H9 (cell line): ENCODE measurements around the gene OR5A2. TPM values are rescaled to one million over a fixed set of nuclear protein-coding genes. Genes with fewer than 3 reads are reported as not detected.

Experiments used
- DNase-seq: peaks from one replicate; pipeline ENCODE4 v3.0.0-alpha.2; 2017
- H2AFZ ChIP-seq: one replicate; pipeline ENCODE4 v1.6.1; 2013; ENCODE audit warnings: mild to moderate bottlenecking, low read length, control low read depth, moderate library complexity
- H2AK5ac ChIP-seq: 2 replicates; pipeline ENCODE4 v1.6.1; 2013; ENCODE audit warnings: low read length, control low read depth, mixed read lengths; ENCODE audit not compliant: insufficient read length
- H2BK120ac ChIP-seq: one replicate; pipeline ENCODE4 v1.6.1; 2013; ENCODE audit warnings: low read depth, mild to moderate bottlenecking, low read length, control low read depth, inconsistent platforms; ENCODE audit not compliant: poor library complexity, severe bottlenecking
- H2BK12ac ChIP-seq: 2 replicates; pipeline ENCODE4 v1.6.1; 2013; ENCODE audit warnings: low read length, control low read depth, mixed read lengths, low read depth; ENCODE audit not compliant: insufficient read length
- H2BK15ac ChIP-seq: 2 replicates; pipeline ENCODE4 v1.6.1; 2013; ENCODE audit warnings: low read depth, low read length, control low read depth
- H2BK20ac ChIP-seq: one replicate; pipeline ENCODE4 v1.6.1; 2013; ENCODE audit warnings: low read depth, mild to moderate bottlenecking, low read length, control low read depth, inconsistent platforms; ENCODE audit not compliant: poor library complexity, severe bottlenecking
- H2BK5ac ChIP-seq: 2 replicates; pipeline ENCODE4 v1.6.1; 2013; ENCODE audit warnings: low read length, control low read depth, mixed read lengths; ENCODE audit not compliant: insufficient read length
- H3K14ac ChIP-seq: 2 replicates; pipeline ENCODE4 v1.6.1; 2013; ENCODE audit warnings: low read length, control low read depth; ENCODE audit not compliant: insufficient read depth
- H3K18ac ChIP-seq: 2 replicates; pipeline ENCODE4 v1.6.1; 2013; ENCODE audit warnings: low read depth, mild to moderate bottlenecking, mixed read lengths, low read length, control low read depth; ENCODE audit not compliant: insufficient read length
- H3K23ac ChIP-seq: 2 replicates; pipeline ENCODE4 v1.6.1; 2013; ENCODE audit warnings: low read length, control low read depth, mixed read lengths, low read depth; ENCODE audit not compliant: insufficient read length
- H3K23me2 ChIP-seq: 2 replicates; pipeline ENCODE4 v1.6.1; 2013; ENCODE audit warnings: low read depth, mild to moderate bottlenecking, mixed read lengths, low read length, control low read depth; ENCODE audit not compliant: insufficient read length, poor library complexity, severe bottlenecking
- H3K27ac ChIP-seq: 2 replicates; pipeline ENCODE4 v1.5.1; 2013; ENCODE audit warnings: low read length, control low read depth, mixed read lengths, low read depth; ENCODE audit not compliant: insufficient read length
- H3K27me3 ChIP-seq: 2 replicates; pipeline ENCODE4 v1.6.1; 2013; ENCODE audit warnings: low read length, control low read depth, inconsistent platforms; ENCODE audit not compliant: insufficient read depth
- H3K4ac ChIP-seq: 2 replicates; pipeline ENCODE4 v1.6.1; 2013; ENCODE audit warnings: low read depth, mild to moderate bottlenecking, control low read depth, inconsistent platforms, low read length, moderate library complexity
- H3K4me1 ChIP-seq: 2 replicates; pipeline ENCODE4 v1.6.1; 2013; ENCODE audit warnings: low read length, control low read depth, inconsistent platforms; ENCODE audit not compliant: insufficient read depth
- H3K4me2 ChIP-seq: 2 replicates; pipeline ENCODE4 v1.6.1; 2013; ENCODE audit warnings: low read length, control low read depth, mixed read lengths; ENCODE audit not compliant: insufficient read length, insufficient read depth
- H3K56ac ChIP-seq: 2 replicates; pipeline ENCODE4 v1.6.1; 2013; ENCODE audit warnings: low read depth, mild to moderate bottlenecking, mixed read lengths, low read length, control low read depth; ENCODE audit not compliant: insufficient read length
- H3K79me1 ChIP-seq: 2 replicates; pipeline ENCODE4 v1.6.1; 2013; ENCODE audit warnings: low read depth, mild to moderate bottlenecking, moderate library complexity, low read length, control low read depth, inconsistent platforms; ENCODE audit not compliant: insufficient read depth, poor library complexity, severe bottlenecking
- H3K79me2 ChIP-seq: 2 replicates; pipeline ENCODE4 v1.6.1; 2013; ENCODE audit warnings: low read length, control low read depth, inconsistent platforms; ENCODE audit not compliant: insufficient read depth
- H3K9ac ChIP-seq: 2 replicates; pipeline ENCODE4 v1.6.1; 2013; ENCODE audit warnings: low read length, control low read depth, mixed read lengths; ENCODE audit not compliant: insufficient read length; ENCODE audit errors: extremely low read depth
- H3K9me3 ChIP-seq: one replicate; pipeline ENCODE4 v1.6.1; 2013; ENCODE audit warnings: low read depth, low read length, inconsistent platforms; ENCODE audit not compliant: control insufficient read depth
- H3T11ph ChIP-seq: one replicate; pipeline ENCODE4 v1.6.1; 2013; ENCODE audit warnings: mild to moderate bottlenecking, low read length, control low read depth, inconsistent platforms
- H4K20me1 ChIP-seq: one replicate; pipeline ENCODE4 v1.6.1; 2013; ENCODE audit not compliant: control insufficient read depth, insufficient read length, insufficient read depth
- H4K5ac ChIP-seq: 2 replicates; pipeline ENCODE4 v1.6.1; 2013; ENCODE audit warnings: low read depth, mild to moderate bottlenecking, mixed read lengths, low read length, control low read depth; ENCODE audit not compliant: insufficient read length
- H4K8ac ChIP-seq: replicated peaks from 2 replicates; pipeline ENCODE4 v1.6.1; 2013; ENCODE audit warnings: low read length, control low read depth, mixed read lengths, low read depth; ENCODE audit not compliant: insufficient read length
- H4K91ac ChIP-seq: 2 replicates; pipeline ENCODE4 v1.6.1; 2013; ENCODE audit warnings: low read depth, mild to moderate bottlenecking, moderate library complexity, mixed read lengths, low read length, control low read depth; ENCODE audit not compliant: insufficient read length
- H3K27ac Mint-ChIP-seq, 3 experiments: 2 replicates in 2 of 3; 3 replicates in 1 of 3; pipeline ENCODE4 v1.8.0; 2020 to 2021; ENCODE audit warnings: mixed read lengths in 3 of 3, mild to moderate bottlenecking in 1 of 3, moderate library complexity in 1 of 3
- H3K27me3 Mint-ChIP-seq: 2 replicates; pipeline ENCODE4 v1.8.0; 2021; ENCODE audit warnings: low read depth, mild to moderate bottlenecking, moderate library complexity, mixed read lengths
- H3K36me3 Mint-ChIP-seq, 3 experiments: 2 replicates in 2 of 3; 3 replicates in 1 of 3; pipeline ENCODE4 v1.8.0; 2020 to 2021; ENCODE audit warnings: low read depth in 3 of 3, mixed read lengths in 3 of 3; ENCODE audit not compliant: insufficient read depth in 1 of 3
- H3K4me1 Mint-ChIP-seq, 2 experiments: 2 replicates each; pipeline ENCODE4 v1.8.0; 2020; ENCODE audit warnings: mixed read lengths in 2 of 2
- H3K4me3 Mint-ChIP-seq, 2 experiments: 2 replicates in 1 of 2; 3 replicates in 1 of 2; pipeline ENCODE4 v1.8.0; 2020 to 2021; ENCODE audit warnings: mild to moderate bottlenecking in 2 of 2, mixed read lengths in 2 of 2, moderate library complexity in 1 of 2
- H3K9me3 Mint-ChIP-seq, 2 experiments: 2 replicates in 1 of 2; 3 replicates in 1 of 2; pipeline ENCODE4 v1.8.0; 2020; ENCODE audit warnings: mild to moderate bottlenecking in 2 of 2, mixed read lengths in 2 of 2, moderate library complexity in 1 of 2
- CTCF ChIP-seq: fragments of 200-600 bp; sonication (generic); conservative IDR thresholded peaks from 3 replicates; pipeline ENCODE4 v1.8.0; 2021; ENCODE audit warnings: antibody characterized with exemption, mild to moderate bottlenecking
- WGBS: extraction: QIAGEN DNeasy Blood & Tissue Kit; methylation state at CpG from one replicate; pipeline ENCODE4 v1.1.7; 2013; ENCODE audit warnings: missing lambda C conversion rate, low lambda C conversion rate, mixed read lengths; ENCODE audit not compliant: insufficient read length; ENCODE audit errors: extremely low coverage; 5-methylcytosine and 5-hydroxymethylcytosine counted together
- total RNA-seq: library from RNA; stranded (reverse); gene quantifications from 2 replicates; pipeline ENCODE4 v1.2.1, GENCODE V29; 2021

Gene OR5A2
- total RNA-seq, 1 experiment from 2014 or later: not detected

DNA sequence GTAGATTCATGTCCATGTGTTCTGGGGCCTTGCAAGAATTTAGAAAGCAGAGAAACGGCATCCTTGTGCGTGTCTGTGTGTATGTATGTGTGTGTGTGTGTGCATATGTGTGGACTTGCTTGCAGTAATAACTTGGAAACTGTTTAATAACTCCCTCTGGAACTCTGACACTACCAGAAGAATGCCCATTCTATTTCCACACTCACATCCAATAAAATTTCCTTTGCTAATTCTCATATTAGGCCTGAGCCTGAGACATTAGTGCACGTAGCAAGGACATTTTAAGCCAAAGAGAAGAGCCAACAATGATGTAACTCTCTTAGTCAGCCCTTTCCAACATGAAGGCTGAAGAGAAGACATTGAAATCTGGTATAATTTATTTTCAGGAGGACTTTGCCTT lies 33.7 kb upstream of the OR5A2 start:
- no peak overlapping the region for H3K56ac ChIP-seq
- no peak overlapping the region for H4K91ac ChIP-seq
- H3K9me3 Mint-ChIP-seq: no peaks in the 10 kb centered on the region
- H4K20me1 ChIP-seq: no peaks in the 10 kb centered on the region
- no peak overlapping the region for H3K23ac ChIP-seq
- no peak overlapping the region for H3K27ac Mint-ChIP-seq
- H3K4me3 Mint-ChIP-seq: no peak overlapping the region
- H3T11ph ChIP-seq: no peak overlapping the region
- H4K8ac ChIP-seq: no peak overlapping the region
- H3K9ac ChIP-seq: no peak overlapping the region
- no peaks in the 10 kb centered on the region for H3K27me3 ChIP-seq
- H3K4ac ChIP-seq: no peak overlapping the region
- no peaks in the 10 kb centered on the region for H3K23me2 ChIP-seq
- H3K27ac ChIP-seq: no peak overlapping the region
- no peak overlapping the region for H4K5ac ChIP-seq
- H2BK15ac ChIP-seq: no peak overlapping the region
- no peak overlapping the region for H2BK20ac ChIP-seq
- H3K4me1 Mint-ChIP-seq: peaks cover 0 to 4% of the 10 kb centered on the region in 2 experiments; a peak in 1 of 4 replicates
- H3K14ac ChIP-seq: no peak overlapping the region
- no peaks in the 10 kb centered on the region for H3K79me1 ChIP-seq
- H3K4me2 ChIP-seq: no peak overlapping the region
- no peak overlapping the region for H3K18ac ChIP-seq
- no peaks in the 10 kb centered on the region for H3K4me1 ChIP-seq
- no peaks in the 10 kb centered on the region for H3K79me2 ChIP-seq
- H2BK12ac ChIP-seq: no peak overlapping the region
- H3K27me3 Mint-ChIP-seq: no peaks in the 10 kb centered on the region
- no peak overlapping the region for H2BK5ac ChIP-seq
- no peaks in the 10 kb centered on the region for H3K36me3 Mint-ChIP-seq
- no peaks in the 10 kb centered on the region for H3K9me3 ChIP-seq
- no CpG with 5 or more reads among the region's 3 CpGs for WGBS
- no peak for DNase-seq
- no peak overlapping the region for H2AFZ ChIP-seq
- no peak for TF ChIP-seq CTCF
- H2AK5ac ChIP-seq: no peak overlapping the region
- no peak overlapping the region for H2BK120ac ChIP-seq
